Naive B cell (primary cell): ENCODE data around the gene SLC22A4. TPM values are rescaled to one million over a fixed set of nuclear protein-coding genes. Genes with fewer than 3 reads are reported as not detected.

Source experiments
- ATAC-seq, 2 donors: fragments of 150-1000 bp; cut with Tn5 transposase; 2 replicates each; pipeline ENCODE4 v1.10.0; 2021; ENCODE audit warnings: low read depth in 2 of 2, mild to moderate bottlenecking in 2 of 2, moderate library complexity in 2 of 2
- DNase-seq: peaks from one replicate; pipeline ENCODE4 v3.0.0; 2022
- H3K27ac Mint-ChIP-seq, 6 donors: one replicate each; pipeline ENCODE4 v1.8.0; 2020 to 2022; ENCODE audit warnings: mild to moderate bottlenecking in 6 of 6, mixed read lengths in 6 of 6, moderate library complexity in 5 of 6, inconsistent platforms in 2 of 6
- H3K27me3 Mint-ChIP-seq, 3 donors: one replicate each; pipeline ENCODE4 v1.8.0; 2021 to 2022; ENCODE audit warnings: mixed read lengths in 3 of 3, mild to moderate bottlenecking in 1 of 3
- H3K36me3 Mint-ChIP-seq, 2 donors: one replicate each; pipeline ENCODE4 v1.8.0; 2020 to 2022; ENCODE audit warnings: mixed read lengths in 2 of 2, inconsistent platforms in 1 of 2, mild to moderate bottlenecking in 1 of 2
- H3K4me1 Mint-ChIP-seq, 3 donors: one replicate each; pipeline ENCODE4 v1.8.0; 2020 to 2022; ENCODE audit warnings: mixed read lengths in 3 of 3, inconsistent platforms in 1 of 3, mild to moderate bottlenecking in 1 of 3, moderate library complexity in 1 of 3
- H3K4me3 Mint-ChIP-seq, 8 donors: one replicate each; pipeline ENCODE4 v1.8.0; 2020 to 2022; ENCODE audit warnings: mild to moderate bottlenecking in 8 of 8, mixed read lengths in 8 of 8, moderate library complexity in 8 of 8, inconsistent platforms in 2 of 8
- H3K9me3 Mint-ChIP-seq, 7 donors: one replicate each; pipeline ENCODE4 v1.8.0; 2020 to 2022; ENCODE audit warnings: mixed read lengths in 7 of 7, mild to moderate bottlenecking in 5 of 7, inconsistent platforms in 2 of 7, moderate library complexity in 1 of 7
- polyA plus RNA-seq, 6 donors: library from polyadenylated mRNA; unstranded; fragments of 300-500 nt; fragmentation: Illumina TruSeq; gene quantifications; one replicate each; pipeline ENCODE4 v1.2.3, GENCODE V29; 2021; ENCODE audit warnings: low read depth in 6 of 6

SLC22A4 gene
- polyA plus RNA-seq, 6 donors from 2014 or later: not detected

DNA sequence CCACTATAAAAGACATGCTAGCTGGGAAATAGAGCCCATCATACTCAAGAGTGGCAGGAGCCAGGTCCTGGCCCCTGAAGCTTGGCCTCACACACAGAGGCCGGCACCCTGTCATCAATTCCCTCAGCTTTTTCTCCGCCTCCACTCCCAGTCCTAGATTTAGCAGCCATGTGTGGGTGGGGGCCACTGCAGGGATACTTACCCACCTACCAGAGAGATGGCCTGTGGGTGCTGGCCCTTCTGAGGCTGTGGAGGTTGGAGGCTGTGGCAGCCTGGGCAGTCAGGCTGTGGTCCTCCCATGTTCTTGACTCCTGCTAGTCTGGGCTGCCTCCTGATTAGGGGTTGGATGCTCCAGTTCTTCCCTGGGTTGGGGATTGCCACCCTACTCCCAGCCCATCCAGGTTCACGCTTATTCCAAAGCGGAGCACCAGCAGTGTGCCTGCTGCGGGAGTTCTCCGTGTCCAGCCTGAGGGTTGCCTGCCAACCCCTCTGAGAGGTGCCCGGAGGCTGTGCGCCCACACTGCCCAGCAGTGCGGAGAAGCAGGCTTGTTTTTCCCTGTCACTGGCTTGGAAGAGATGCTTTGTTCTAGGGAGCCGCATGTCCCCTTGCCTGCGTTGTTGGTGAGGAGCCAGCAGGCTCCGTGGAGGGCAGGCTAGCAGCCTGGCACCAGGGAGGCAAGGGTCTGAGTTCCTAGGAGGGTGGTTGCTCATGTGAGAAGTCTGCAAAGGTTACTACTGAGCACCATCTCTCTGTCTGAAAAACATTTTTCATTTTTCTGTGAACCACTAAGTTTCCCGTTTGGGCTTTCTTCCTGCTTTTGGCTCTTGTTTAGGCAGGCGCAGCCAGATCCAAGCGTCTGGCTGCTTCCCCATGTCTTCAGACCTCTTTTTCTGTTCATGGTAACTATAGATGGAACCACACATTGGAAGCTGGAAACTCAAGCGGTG, 82.8 kb downstream of the SLC22A4 start:
- H3K4me3 Mint-ChIP-seq: no peak overlapping the region
- peaks cover 4 to 8% of the 10 kb centered on the region in 2 donors for H3K36me3 Mint-ChIP-seq
- no peaks in the 10 kb centered on the region for H3K9me3 Mint-ChIP-seq
- H3K4me1 Mint-ChIP-seq: peaks cover 0 to 3% (median 0%) of the 10 kb centered on the region in 3 donors
- DNase-seq (no peak), ATAC-seq (no peak)
- no peaks in the 10 kb centered on the region for H3K27me3 Mint-ChIP-seq
- peak overlapping the region in 1 of 6 donors; percentile 71 for H3K27ac Mint-ChIP-seq

DNA sequence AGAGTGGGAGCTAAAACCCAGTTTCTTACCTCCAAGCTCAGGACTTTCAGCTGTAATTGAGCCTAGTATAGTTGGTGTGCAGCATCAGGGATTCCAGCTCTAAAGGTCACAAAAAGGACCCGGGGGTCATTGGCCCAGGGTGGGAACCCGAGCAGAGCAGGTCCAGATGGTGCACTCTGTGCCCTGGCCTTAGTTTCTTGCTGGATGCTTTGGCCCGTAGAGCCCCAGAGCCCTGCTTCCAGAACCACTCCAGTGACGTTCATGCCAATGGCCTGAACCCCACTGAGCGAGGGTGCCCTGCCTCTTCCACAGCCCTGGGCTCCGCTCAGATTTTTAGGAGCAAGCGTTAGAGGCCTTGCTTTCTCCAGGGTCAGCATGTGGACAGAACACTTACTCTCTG, 83.5 kb downstream of the SLC22A4 start:
- ATAC-seq (no peak), DNase-seq (no peak)
- peaks cover 0 to 3% (median 0%) of the 10 kb centered on the region in 3 donors for H3K4me1 Mint-ChIP-seq
- H3K27ac Mint-ChIP-seq: no peak overlapping the region
- peaks cover 4 to 8% of the 10 kb centered on the region in 2 donors for H3K36me3 Mint-ChIP-seq
- H3K27me3 Mint-ChIP-seq: no peaks in the 10 kb centered on the region
- H3K4me3 Mint-ChIP-seq: no peak overlapping the region
- no peaks in the 10 kb centered on the region for H3K9me3 Mint-ChIP-seq

DNA sequence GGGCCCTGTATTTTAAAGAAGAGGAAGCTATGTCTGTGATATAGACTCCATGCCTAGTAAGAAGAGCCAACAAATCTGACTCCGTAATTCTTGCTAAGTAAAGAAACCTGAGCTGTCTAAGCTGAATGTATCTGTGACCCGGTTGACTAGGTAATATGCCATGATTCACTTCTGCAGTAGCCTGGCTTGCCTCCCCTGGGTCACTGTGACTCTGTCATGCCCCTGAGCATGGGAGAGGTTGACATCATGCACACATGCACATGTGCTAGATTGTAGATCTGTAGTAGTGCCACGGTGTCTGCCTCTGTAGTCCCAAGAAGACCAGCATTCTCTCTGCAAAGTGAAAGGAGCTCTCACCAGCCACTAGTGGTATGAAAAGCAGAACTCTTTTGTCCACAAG, 84.4 kb downstream of the SLC22A4 start:
- Mint-ChIP-seq H3K4me1 (peaks cover 0 to 3% (median 0%) of the 10 kb centered on the region in 3 donors), H3K4me3 (no peak overlapping the region), H3K27ac (no peak overlapping the region), H3K9me3 (no peaks in the 10 kb centered on the region), H3K36me3 (peaks cover 4 to 8% of the 10 kb centered on the region in 2 donors), H3K27me3 (no peaks in the 10 kb centered on the region)
- DNase-seq: no peak
- ATAC-seq: no peak

DNA sequence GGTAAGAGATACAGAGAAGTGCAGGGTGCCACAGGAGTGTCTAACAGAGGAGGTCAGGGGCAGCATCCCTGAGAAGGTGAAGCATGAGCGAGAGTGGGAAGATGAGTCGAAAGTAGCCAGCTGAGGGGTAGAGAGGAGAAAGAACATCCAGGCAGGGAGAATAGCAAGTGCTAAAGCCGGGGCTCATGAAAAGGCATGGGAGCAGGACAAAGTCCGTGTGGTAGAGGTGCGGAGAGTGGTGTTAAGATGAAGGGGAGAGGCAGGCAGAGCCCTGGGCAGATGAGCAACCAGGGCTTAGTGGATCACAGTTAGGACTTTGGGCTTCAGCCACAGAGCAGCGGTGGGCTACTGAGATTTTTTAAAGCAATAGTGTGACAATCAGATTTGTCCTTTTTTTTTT, 85.9 kb downstream of the SLC22A4 start:
- H3K36me3 Mint-ChIP-seq: peaks cover 4 to 8% of the 10 kb centered on the region in 2 donors
- peak overlapping the region in 2 of 6 donors; percentile 14 to 24 for H3K27ac Mint-ChIP-seq
- no peaks in the 10 kb centered on the region for H3K9me3 Mint-ChIP-seq
- ATAC-seq: no peak
- peaks cover 0 to 2% (median under 1%) of the 10 kb centered on the region in 3 donors for H3K4me1 Mint-ChIP-seq
- no peak overlapping the region for H3K4me3 Mint-ChIP-seq
- H3K27me3 Mint-ChIP-seq: no peaks in the 10 kb centered on the region
- DNase-seq: no peak

DNA sequence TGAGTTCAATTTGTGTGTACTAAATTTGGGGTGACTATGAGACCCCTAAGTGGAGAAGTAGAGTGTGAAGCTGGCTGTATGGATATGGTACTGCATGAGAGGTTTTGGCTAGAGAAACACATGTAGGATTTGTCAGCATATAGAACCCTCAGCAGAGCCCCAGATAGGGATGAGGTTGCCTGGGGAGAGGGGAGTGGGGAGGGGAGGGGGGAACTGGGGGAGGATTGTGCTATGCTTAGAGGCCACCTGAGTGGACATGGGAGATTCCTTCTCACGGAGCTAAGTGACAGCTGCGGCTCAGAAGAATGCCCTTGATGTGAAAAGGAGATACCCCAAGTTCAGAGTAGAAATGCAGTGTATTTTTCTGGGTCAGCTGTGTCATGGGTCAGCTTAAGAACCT, 86.5 kb downstream of the SLC22A4 start:
- peaks cover 4 to 8% of the 10 kb centered on the region in 2 donors for H3K36me3 Mint-ChIP-seq
- H3K4me3 Mint-ChIP-seq: no peak overlapping the region
- H3K9me3 Mint-ChIP-seq: no peaks in the 10 kb centered on the region
- H3K4me1 Mint-ChIP-seq: peaks cover 6 to 9% (median 7%) of the 10 kb centered on the region in 3 donors
- H3K27me3 Mint-ChIP-seq: no peaks in the 10 kb centered on the region
- DNase-seq (no peak), ATAC-seq (no peak)
- H3K27ac Mint-ChIP-seq: no peak overlapping the region

DNA sequence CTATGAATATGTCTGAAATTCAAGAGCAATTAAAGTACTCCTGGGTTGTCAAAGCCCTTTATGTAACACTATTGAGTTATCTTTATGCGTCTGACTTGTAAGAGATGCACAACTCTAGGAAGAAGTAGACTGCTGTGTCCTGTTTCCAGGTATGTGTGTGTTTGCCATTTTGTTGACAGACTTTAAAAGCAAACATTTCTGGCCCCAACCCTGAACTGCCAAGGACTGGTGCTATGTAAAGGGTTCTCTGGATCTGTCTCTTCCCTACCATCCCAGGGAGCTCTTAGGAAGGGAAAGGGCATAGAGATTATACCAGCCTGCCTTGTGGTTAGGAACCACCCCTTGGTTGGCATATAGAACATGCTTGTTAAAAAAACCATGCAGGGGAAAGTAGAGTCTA, 87.4 kb downstream of the SLC22A4 start:
- DNase-seq (no peak), ATAC-seq (no peak)
- no peaks in the 10 kb centered on the region for H3K9me3 Mint-ChIP-seq
- H3K4me3 Mint-ChIP-seq: no peak overlapping the region
- no peaks in the 10 kb centered on the region for H3K27me3 Mint-ChIP-seq
- no peak overlapping the region for H3K27ac Mint-ChIP-seq
- H3K4me1 Mint-ChIP-seq: peaks cover 11 to 18% (median 13%) of the 10 kb centered on the region in 3 donors
- peaks cover 4 to 8% of the 10 kb centered on the region in 2 donors for H3K36me3 Mint-ChIP-seq

DNA sequence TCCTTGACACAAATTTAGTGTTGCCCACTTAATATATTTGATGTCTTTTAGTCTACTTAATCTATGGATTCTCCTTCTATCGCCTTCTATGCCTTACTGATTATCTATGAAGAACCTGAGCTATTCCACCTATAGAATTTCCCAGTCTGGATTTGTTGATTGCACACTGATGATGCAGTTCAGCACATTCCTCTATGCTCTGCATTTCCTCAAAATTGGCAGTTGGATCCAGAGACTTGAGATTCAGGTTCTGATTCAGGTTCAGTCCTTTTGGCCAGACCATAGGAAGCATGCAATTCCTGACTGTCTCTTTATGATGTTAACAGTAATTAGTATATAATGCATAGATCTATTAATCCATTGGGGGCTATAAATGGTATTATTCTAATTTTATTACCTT, 89.1 kb downstream of the SLC22A4 start:
- H3K9me3 Mint-ChIP-seq: no peaks in the 10 kb centered on the region
- ATAC-seq (no peak), DNase-seq (no peak)
- no peaks in the 10 kb centered on the region for H3K27me3 Mint-ChIP-seq
- H3K4me1 Mint-ChIP-seq: peaks cover 19 to 23% (median 19%) of the 10 kb centered on the region in 3 donors
- no peak overlapping the region for H3K4me3 Mint-ChIP-seq
- H3K36me3 Mint-ChIP-seq: peaks cover 4 to 8% of the 10 kb centered on the region in 2 donors
- peak overlapping the region in 1 of 6 donors; percentile 50 for H3K27ac Mint-ChIP-seq

DNA sequence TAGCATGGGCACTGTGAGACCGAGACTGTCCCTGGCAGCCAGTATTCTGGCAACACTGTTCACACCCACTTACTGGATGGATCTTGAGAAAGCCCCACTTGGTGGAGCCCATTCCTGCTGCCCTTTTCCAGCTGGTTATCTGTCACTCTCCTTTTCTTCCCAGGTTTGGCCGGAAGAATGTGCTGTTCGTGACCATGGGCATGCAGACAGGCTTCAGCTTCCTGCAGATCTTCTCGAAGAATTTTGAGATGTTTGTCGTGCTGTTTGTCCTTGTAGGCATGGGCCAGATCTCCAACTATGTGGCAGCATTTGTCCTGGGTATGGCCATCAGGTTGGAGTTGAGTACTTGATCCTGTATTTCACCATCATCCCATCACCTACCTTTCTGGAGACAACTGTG, 89.8 kb downstream of the SLC22A4 start:
- Mint-ChIP-seq H3K27me3 (no peaks in the 10 kb centered on the region), H3K4me3 (no peak overlapping the region), H3K36me3 (peaks cover 4 to 8% of the 10 kb centered on the region in 2 donors), H3K4me1 (peaks cover 19 to 23% (median 19%) of the 10 kb centered on the region in 3 donors), H3K27ac (no peak overlapping the region), H3K9me3 (no peaks in the 10 kb centered on the region)
- no peak for ATAC-seq
- no peak for DNase-seq

DNA sequence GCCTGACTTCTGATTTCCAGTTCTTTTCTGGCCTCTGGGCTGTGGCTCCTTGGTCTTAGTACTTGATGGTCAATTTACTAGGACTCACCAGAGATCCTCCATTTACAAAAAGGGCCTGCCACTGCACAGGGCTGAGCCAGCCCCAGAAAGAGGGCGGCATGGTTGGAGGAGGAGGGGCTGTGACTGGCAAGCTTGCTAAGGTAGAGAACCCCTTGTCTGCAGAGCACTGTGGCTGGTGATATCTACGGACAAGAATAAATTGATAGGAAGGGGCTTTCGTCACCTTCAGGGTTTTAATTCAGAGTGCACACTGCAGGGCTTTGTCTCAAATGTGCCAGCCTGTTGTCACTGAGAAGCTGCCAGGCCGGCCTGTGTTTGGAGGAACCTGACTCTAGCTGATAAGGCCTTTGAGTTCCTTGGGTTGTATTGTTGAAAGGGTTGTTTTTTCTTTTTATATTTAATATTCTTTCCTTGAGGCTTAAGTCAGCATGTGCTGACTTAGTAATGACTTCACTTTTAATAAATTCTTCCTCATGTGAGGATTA, 90.4 kb downstream of the SLC22A4 start:
- Mint-ChIP-seq H3K36me3 (peaks cover 4 to 8% of the 10 kb centered on the region in 2 donors), H3K9me3 (no peaks in the 10 kb centered on the region), H3K27ac (peak overlapping the region in 1 of 6 donors; percentile 63), H3K27me3 (no peaks in the 10 kb centered on the region), H3K4me3 (no peak overlapping the region), H3K4me1 (peaks cover 19 to 23% (median 19%) of the 10 kb centered on the region in 3 donors)
- DNase-seq (no peak), ATAC-seq (no peak)

DNA sequence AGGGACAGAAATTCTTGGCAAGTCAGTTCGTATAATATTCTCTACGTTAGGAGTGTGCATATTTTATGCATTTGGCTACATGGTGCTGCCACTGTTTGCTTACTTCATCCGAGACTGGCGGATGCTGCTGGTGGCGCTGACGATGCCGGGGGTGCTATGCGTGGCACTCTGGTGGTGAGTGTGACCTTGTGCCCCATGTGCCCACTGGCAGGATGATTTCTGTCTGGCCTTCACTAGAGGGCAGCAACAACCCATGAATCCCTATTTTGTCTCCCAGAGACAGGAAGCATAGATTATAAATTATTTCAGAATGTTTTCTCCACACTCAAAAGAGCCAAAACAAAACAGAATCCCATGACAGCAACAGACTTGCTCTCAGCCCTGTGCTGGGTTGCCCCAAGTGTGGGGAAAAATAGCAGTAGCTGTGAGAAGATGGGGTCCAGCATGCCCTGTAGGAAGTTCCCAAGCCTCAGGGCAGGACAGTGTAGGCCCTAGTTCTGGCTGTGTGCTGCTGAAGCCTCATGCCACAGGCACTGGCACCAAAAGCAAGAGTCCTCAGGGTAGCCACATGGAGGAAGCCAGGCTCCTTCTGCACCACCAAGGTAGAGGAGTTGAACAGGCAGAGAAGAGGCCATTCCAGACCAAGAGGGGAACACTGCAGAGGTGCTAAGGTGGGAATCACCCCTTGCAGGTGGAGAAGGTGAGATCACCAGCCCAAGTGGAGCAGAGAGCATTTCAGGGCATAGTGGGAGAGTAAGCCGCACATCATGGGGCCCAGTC, 91.3 kb downstream of the SLC22A4 start:
- peak; percentile 72 for DNase-seq
- Mint-ChIP-seq H3K36me3 (no peaks in the 10 kb centered on the region), H3K27me3 (no peaks in the 10 kb centered on the region), H3K4me1 (peaks cover 19 to 23% (median 19%) of the 10 kb centered on the region in 3 donors), H3K9me3 (no peaks in the 10 kb centered on the region), H3K4me3 (peak overlapping the region in 1 of 8 donors; percentile 10), H3K27ac (peak overlapping the region; percentile 24 to 85 (median 78))
- ATAC-seq: peak; percentile 79 to 83

DNA sequence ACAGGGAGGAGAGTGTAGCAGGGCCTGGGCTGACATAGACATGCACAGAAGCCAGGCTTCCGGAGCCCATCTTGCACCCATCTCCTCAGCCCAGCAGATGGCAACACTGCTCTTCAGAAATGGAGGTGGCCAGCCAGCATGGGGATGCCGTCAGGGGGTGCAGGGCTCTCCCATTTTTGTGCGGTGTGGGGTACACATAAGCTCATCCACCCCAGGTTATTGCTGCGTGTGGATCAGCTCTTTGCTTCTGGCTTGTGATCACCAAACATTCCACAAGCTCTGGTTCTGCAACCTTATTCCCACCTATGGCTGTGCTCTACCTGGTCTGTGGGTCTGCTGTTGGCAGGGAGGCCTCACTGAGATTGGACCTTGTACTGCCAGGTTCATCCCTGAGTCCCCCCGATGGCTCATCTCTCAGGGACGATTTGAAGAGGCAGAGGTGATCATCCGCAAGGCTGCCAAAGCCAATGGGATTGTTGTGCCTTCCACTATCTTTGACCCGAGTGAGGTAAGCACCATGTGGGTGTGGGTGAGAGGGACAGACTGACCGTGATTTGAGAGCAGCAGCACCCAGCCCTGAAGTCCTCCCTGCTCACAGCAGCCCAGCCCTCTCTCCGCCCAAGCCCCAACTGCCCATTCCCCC, 92.6 kb downstream of the SLC22A4 start:
- Mint-ChIP-seq H3K4me3 (peak overlapping the region in 2 of 8 donors; percentile 36 to 42), H3K4me1 (peaks cover 19 to 23% (median 19%) of the 10 kb centered on the region in 3 donors), H3K9me3 (no peaks in the 10 kb centered on the region), H3K27ac (peak overlapping the region in 4 of 6 donors; percentile 27 to 85 (median 55)), H3K27me3 (no peaks in the 10 kb centered on the region), H3K36me3 (no peaks in the 10 kb centered on the region)
- peak; percentile 74 for DNase-seq
- ATAC-seq: peak; percentile 83 to 85

DNA sequence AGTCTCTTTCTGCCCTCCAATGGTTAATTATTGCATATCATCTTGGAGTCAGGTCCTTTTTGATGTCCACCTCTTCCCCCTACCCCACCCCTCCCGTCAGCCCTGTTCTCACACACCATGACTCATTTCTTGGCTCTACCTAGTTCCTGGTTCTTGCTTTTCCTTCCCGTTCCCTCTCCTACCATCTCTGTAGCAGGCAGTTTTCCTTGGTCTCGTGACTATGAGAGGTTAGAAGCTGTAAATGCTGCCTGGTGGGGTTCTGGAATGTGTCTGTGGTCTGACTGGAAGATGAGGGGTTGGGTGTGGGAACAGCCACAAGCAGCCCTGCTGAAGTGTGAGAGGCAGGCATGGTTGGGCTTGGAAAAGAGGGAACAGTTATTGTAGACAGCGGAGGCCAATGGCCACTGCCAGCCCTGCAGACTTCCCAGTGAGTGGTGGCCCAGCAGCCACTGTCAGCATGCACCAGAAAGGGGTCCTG, 93.5 kb downstream of the SLC22A4 start:
- no peak for ATAC-seq
- Mint-ChIP-seq H3K4me1 (peaks cover 19 to 23% (median 19%) of the 10 kb centered on the region in 3 donors), H3K9me3 (no peaks in the 10 kb centered on the region), H3K4me3 (no peak overlapping the region), H3K36me3 (no peaks in the 10 kb centered on the region), H3K27me3 (no peaks in the 10 kb centered on the region), H3K27ac (peak overlapping the region in 2 of 6 donors; percentile 78 to 85)
- no peak for DNase-seq
